Peyer's patch (tissue), 4 donors: ENCODE measurements around the gene ANKRD60.

Source experiments
- POLR2A ChIP-seq, 2 donors: fragments of 450-650 bp; IDR thresholded peaks; one replicate each; pipeline ENCODE4 v1.5.1; 2017; ENCODE audit warnings: antibody characterized with exemption in 2 of 2, mild to moderate bottlenecking in 2 of 2, moderate library complexity in 2 of 2
- TF ChIP-seq, protein P1 (sequence below), 6 experiments: fragments of 450-650 bp in 4 of 6; fragments of 200-600 bp in 2 of 6; sonication (generic) in 1 of 6; IDR thresholded peaks; one replicate each; pipeline ENCODE4 v1.5.1; 2017 to 2019; ENCODE audit warnings: antibody characterized with exemption in 6 of 6, mild to moderate bottlenecking in 3 of 6, moderate library complexity in 1 of 6

DNA sequence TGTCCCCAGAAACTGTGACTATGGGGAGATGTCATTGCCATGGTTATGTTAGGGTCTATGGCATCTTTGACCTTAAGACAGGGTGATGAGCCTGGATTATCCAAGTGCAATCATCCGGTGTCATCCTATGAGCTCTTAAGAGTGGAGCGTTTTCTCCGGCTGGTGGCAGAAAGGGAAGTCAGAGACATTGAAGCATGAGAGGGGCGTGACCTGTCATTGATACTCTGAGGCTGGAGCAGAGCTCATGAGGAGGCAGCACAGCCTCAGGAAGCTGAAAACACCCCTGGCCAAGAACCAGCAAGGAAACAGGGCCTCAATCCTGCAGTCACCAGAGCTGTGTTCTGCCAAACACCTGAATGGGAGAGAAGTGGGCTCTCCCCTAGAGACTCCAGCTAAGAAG lies 59.6 kb downstream of the ANKRD60 start:
- no peak for TF ChIP-seq POLR2A (IDR thresholded peaks at IDR 0.05)
- TF ChIP-seq, protein P1, sequence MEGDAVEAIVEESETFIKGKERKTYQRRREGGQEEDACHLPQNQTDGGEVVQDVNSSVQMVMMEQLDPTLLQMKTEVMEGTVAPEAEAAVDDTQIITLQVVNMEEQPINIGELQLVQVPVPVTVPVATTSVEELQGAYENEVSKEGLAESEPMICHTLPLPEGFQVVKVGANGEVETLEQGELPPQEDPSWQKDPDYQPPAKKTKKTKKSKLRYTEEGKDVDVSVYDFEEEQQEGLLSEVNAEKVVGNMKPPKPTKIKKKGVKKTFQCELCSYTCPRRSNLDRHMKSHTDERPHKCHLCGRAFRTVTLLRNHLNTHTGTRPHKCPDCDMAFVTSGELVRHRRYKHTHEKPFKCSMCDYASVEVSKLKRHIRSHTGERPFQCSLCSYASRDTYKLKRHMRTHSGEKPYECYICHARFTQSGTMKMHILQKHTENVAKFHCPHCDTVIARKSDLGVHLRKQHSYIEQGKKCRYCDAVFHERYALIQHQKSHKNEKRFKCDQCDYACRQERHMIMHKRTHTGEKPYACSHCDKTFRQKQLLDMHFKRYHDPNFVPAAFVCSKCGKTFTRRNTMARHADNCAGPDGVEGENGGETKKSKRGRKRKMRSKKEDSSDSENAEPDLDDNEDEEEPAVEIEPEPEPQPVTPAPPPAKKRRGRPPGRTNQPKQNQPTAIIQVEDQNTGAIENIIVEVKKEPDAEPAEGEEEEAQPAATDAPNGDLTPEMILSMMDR (IDR thresholded peaks at IDR 0.05), result no peak
